Mucosa of descending colon (tissue), 3 donors: ENCODE data around the gene TAS2R46. TPM values are rescaled to one million over a fixed set of nuclear protein-coding genes. Genes with fewer than 3 reads are reported as not detected.

Experiments
- ATAC-seq: fragments of 200-7000 bp; cut with Tn5 transposase; one replicate; pipeline ENCODE4 v1.9.1; 2020; ENCODE audit warnings: mild to moderate bottlenecking, moderate library complexity
- DNase-seq, 3 donors: peaks; one replicate each; pipeline ENCODE4 v3.0.0-alpha.2; 2020
- H3K36me3 ChIP-seq: fragments of 200-600 bp; one replicate; pipeline ENCODE4 v1.8.0; 2021; ENCODE audit warnings: low read depth, mild to moderate bottlenecking
- H3K4me1 ChIP-seq: fragments of 200-600 bp; one replicate; pipeline ENCODE4 v1.8.0; 2021; ENCODE audit warnings: low read depth, mild to moderate bottlenecking
- H3K4me3 ChIP-seq: fragments of 200-600 bp; one replicate; pipeline ENCODE4 v1.8.0; 2021; ENCODE audit warnings: mild to moderate bottlenecking
- H3K9me3 ChIP-seq: fragments of 200-600 bp; one replicate; pipeline ENCODE4 v1.8.0; 2021; ENCODE audit warnings: mild to moderate bottlenecking
- CTCF ChIP-seq: fragments of 200-600 bp; IDR thresholded peaks from one replicate; pipeline ENCODE4 v1.8.0; 2022; ENCODE audit warnings: antibody characterized with exemption, mild to moderate bottlenecking
- intact Hi-C, 2 donors: fragments of 100-400 bp; cut with DNase I in 1 of 2; cut with micrococcal nuclease in 1 of 2; formaldehyde crosslinking; loops; one replicate each; pipeline versions ENCODE4 v1.11.0 to v1.11.1; 2022; cut with DNase I, micrococcal nuclease
- total RNA-seq, 3 donors: library from RNA; stranded (reverse); fragmentation: NEBNext Ultra II Directional in 2 of 3; extraction: Animal tissue kit (Norgen Biotek cat#: 25700) in 2 of 3; gene quantifications; one replicate each; pipeline versions ENCODE4 v1.2.1 to v1.2.4, GENCODE V29; 2021 to 2023
- donor health status: DM: no; HTN: no; CAD: no; lungs with moderate emphysema.
- donor health status: DM: no; HTN: no; CAD: no.
- donor health status: DM: no; HTN: yes; CAD: no.

The TAS2R46 gene
- total RNA-seq, 3 donors from 2014 or later = 0.87 to 4.2 (median 0.98) TPM

GRCh38 chr12:11092128-11092527, 30.0 kb upstream of the TAS2R46 start, which contains the start of gene TAS2R43:
TSS of gene TAS2R43 (minus strand) at chr12:11092313. CDS start at chr12:11092229, 84 bp downstream.
- Histone ChIP-seq H3K36me3 (no peaks in the 10 kb centered on the region), H3K4me1 (no peaks in the 10 kb centered on the region), H3K4me3 (no peak within 1 kb of the TSS), H3K9me3 (no peaks in the 10 kb centered on the region)
- intact Hi-C loops = no loop called here
- no peak for ATAC-seq
- TF ChIP-seq CTCF = no peak
- DNase-seq = no peak

GRCh38 chr12:11089246-11089645, 27.2 kb upstream of the TAS2R46 start:
- TF ChIP-seq CTCF = no peak
- intact Hi-C loops = no loop called here
- Histone ChIP-seq H3K4me3 (no peak overlapping the region), H3K4me1 (no peaks in the 10 kb centered on the region), H3K9me3 (no peaks in the 10 kb centered on the region), H3K36me3 (no peaks in the 10 kb centered on the region)
- DNase-seq (no peak), ATAC-seq (no peak)

- H3K4me1 ChIP-seq = no peaks in the 10 kb centered on the region
- H3K9me3 ChIP-seq = no peaks in the 10 kb centered on the region
- intact Hi-C loops = no loop called here
- ATAC-seq (no peak), DNase-seq (no peak)
- no peak for TF ChIP-seq CTCF
- H3K36me3 ChIP-seq = no peaks in the 10 kb centered on the region
- H3K4me3 ChIP-seq = no peak overlapping the region
These were observed 23.3 kb upstream of the TAS2R46 start for GRCh38 chr12:11085419-11085818.

GRCh38 chr12:11081987-11082386, 19.9 kb upstream of the TAS2R46 start:
- Histone ChIP-seq H3K4me1 (no peaks in the 10 kb centered on the region), H3K36me3 (no peaks in the 10 kb centered on the region), H3K4me3 (no peak overlapping the region), H3K9me3 (no peaks in the 10 kb centered on the region)
- ATAC-seq (no peak), DNase-seq (no peak)
- intact Hi-C loops = no loop called here
- TF ChIP-seq CTCF = no peak

- DNase-seq = no peak
- Histone ChIP-seq H3K36me3 (no peaks in the 10 kb centered on the region), H3K4me3 (no peak overlapping the region), H3K4me1 (no peaks in the 10 kb centered on the region), H3K9me3 (no peaks in the 10 kb centered on the region)
- no peak for ATAC-seq
- intact Hi-C loops = no loop called here
- no peak for TF ChIP-seq CTCF
These were observed 16.2 kb upstream of the TAS2R46 start for GRCh38 chr12:11078246-11078645.

GRCh38 chr12:11075642-11076041, 13.5 kb upstream of the TAS2R46 start:
- TF ChIP-seq CTCF = no peak
- intact Hi-C loops = no loop called here
- H3K4me1 ChIP-seq = no peaks in the 10 kb centered on the region
- H3K9me3 ChIP-seq = no peaks in the 10 kb centered on the region
- DNase-seq (no peak), ATAC-seq (no peak)
- H3K4me3 ChIP-seq = no peak overlapping the region
- H3K36me3 ChIP-seq = no peaks in the 10 kb centered on the region
